HG02763 (cell line): Measurements from ENCODE around the gene C20orf204.

Source experiments
- ATAC-seq: cut with Tn5 transposase; IDR thresholded peaks from one replicate; pipeline ENCODE4 v1.9.1; 2021; ENCODE audit warnings: mild to moderate bottlenecking, moderate library complexity; ENCODE audit not compliant: unreplicated experiment

C20orf204 gene

GRCh38 chr20:64070244-64070993 lies 34.4 kb downstream of the C20orf204 start:
- ATAC-seq: no peak

- ATAC-seq: no peak
Observed at GRCh38 chr20:64071341-64072332, 35.7 kb downstream of the C20orf204 start.

GRCh38 chr20:64072498-64073063 lies 36.6 kb downstream of the C20orf204 start:
- ATAC-seq: no peak

- ATAC-seq: no peak
Observed at GRCh38 chr20:64073476-64074183, 37.6 kb downstream of the C20orf204 start.

GRCh38 chr20:64074184-64074789 lies 38.3 kb downstream of the C20orf204 start:
- ATAC-seq: no peak

- no peak for ATAC-seq
Observed at GRCh38 chr20:64074963-64075362, 39.0 kb downstream of the C20orf204 start.

GRCh38 chr20:64075556-64075955 lies 39.6 kb downstream of the C20orf204 start:
- ATAC-seq: no peak

GRCh38 chr20:64076061-64076997 lies 40.3 kb downstream of the C20orf204 start:
- ATAC-seq: no peak

- ATAC-seq: no peak
Observed at GRCh38 chr20:64077094-64077493, 41.1 kb downstream of the C20orf204 start.

- no peak for ATAC-seq
Observed at GRCh38 chr20:64077541-64077875, 41.5 kb downstream of the C20orf204 start.

- no peak for ATAC-seq
Observed at GRCh38 chr20:64077876-64078551, 42.0 kb downstream of the C20orf204 start.

GRCh38 chr20:64078934-64079272 lies 42.9 kb downstream of the C20orf204 start:
- no peak for ATAC-seq

- ATAC-seq: peak; percentile 51
Observed at GRCh38 chr20:64079273-64080012, 43.5 kb downstream of the C20orf204 start, which contains the start of gene RGS19. Gene RGS19 (minus strand): TSS chr20:64079518. CDS start chr20:64076886, 2,632 bp downstream.

- ATAC-seq: no peak
Observed at GRCh38 chr20:64080013-64080812, 44.2 kb downstream of the C20orf204 start, which contains the start of gene OPRL1. Gene OPRL1 (plus strand): TSS chr20:64080082. CDS start chr20:64092721, 12,639 bp downstream.

GRCh38 chr20:64080813-64081623 lies 45.0 kb downstream of the C20orf204 start:
- ATAC-seq: no peak

- no peak for ATAC-seq
Observed at GRCh38 chr20:64081624-64081964, 45.6 kb downstream of the C20orf204 start.
